GM18909 (cell line): ENCODE results near the gene TMEM125.

Experiments
- ATAC-seq: cut with Tn5 transposase; IDR thresholded peaks from one replicate; pipeline ENCODE4 v1.9.1; 2021; ENCODE audit warnings: mild to moderate bottlenecking; ENCODE audit not compliant: unreplicated experiment, poor library complexity

Gene TMEM125

DNA sequence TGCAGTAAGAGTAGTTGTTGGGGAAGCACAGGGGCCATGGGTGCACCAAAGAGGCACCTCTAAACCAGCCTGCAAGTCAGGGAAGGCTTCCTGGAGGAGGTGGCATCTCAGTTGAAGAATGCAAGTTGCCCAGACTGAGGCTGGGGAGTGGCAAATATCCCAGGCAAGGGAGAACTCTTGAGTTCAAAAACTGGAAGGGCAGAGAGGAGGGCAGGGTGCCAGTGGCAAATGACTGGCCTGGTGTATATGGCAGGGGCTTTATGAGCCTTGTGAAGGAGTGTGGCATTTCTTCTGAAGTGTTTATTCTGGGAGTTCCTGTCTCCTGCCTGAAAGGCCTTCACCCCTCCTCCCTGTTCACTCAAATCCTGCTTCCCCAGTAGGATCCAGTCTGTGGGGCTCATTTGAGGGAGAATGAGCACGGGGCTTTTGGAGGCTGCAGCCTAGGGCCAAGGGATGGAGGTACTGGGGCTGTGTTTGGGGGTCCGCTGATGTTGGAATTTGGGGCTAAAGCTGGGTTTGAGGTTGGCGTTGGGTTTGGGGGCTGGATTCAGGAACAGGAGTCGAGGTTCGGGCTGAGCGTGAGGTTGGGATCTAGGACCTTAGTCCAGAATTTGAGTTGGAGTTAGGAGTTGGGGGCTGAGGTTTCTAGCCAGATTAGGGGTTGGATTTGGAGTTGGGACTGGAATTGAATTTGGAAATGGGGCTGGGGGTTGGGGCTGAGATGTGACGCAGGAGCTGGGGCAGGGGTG lies at the start of gene TMEM125:
Gene TMEM125, plus strand, starts transcription at position 357 of the 749 bp plus-strand sequence. CDS start 2,740 bp downstream, outside the sequence.
- no peak for ATAC-seq

DNA sequence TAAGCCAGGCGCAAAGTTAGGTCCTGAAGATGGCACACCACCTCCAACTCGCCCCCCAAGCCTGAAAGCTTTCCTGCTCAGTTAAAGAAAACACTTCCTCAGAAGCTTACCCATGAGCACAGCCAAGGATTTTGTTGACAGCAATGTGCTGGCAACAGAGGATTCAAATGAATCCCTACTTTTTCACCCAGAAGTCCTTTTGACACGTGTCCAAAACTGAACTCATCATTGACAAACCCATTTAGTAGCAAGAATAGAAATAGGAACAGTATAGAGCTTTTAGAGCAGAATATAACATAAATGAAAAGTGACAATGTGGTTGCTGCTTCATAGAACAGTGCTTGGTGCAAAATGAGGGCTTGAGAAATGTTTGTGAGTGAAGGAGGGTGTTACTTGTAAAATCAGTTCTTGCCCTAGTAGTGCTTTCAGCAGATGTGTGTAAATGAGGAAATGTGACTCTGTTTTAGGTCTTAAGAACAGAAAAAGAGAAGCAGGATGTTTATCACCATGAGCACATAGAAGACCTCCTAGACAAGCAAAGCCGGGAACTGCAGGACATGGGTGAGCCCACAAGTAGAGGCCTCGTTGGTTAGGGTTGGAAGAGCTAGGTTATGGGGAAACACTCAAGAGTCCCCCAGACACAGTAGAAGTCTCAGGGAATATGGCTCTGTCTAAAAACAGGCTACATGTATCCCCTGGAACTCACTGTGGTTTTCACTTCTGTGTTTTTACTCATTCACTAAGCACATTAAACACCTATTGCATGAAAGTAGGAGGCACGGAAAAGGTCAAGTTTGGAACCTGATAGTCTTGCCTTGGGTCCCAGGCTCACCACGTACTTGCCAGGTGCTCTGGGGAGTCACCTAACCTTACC lies 48.6 kb upstream of the TMEM125 start:
- ATAC-seq: peak; percentile 63

DNA sequence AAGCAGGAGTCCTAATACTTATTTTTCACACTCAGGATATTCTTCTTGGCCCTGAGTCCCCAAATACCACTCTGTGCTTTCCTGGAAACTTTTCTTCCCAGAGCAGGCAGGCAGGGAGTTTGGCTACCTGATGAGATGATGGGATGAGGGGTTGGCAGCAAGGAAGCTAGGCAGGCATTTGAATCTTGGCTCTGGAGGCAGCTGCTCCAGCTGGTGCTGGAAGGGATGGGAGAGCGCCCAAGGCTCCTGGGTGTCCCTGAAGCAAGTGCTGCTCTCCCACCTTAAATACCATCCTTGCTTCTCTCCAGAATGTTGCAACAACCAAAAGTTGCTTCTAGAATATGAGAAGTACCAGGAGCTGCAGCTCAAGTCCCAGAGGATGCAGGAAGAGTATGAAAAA lies 48.0 kb upstream of the TMEM125 start:
- ATAC-seq: no peak

DNA sequence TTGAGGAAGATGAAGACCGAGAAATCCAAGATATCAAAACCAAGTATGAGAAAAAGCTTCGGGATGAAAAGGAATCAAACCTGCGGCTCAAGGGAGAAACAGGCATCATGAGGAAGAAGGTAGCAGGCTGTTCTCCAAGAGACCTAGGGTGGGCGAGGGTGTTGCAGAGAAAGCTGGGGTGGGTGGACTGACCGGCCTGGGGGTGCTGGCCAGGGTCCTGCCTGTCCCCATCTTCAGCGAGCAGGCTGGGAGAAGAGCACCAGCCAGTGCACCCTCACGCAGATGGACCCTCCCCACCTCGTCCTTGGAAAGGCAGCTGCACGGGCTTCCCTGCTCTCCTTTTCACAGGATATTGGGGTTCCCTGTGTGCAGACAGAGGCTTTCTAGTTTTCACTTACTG lies 46.9 kb upstream of the TMEM125 start:
- ATAC-seq: no peak

DNA sequence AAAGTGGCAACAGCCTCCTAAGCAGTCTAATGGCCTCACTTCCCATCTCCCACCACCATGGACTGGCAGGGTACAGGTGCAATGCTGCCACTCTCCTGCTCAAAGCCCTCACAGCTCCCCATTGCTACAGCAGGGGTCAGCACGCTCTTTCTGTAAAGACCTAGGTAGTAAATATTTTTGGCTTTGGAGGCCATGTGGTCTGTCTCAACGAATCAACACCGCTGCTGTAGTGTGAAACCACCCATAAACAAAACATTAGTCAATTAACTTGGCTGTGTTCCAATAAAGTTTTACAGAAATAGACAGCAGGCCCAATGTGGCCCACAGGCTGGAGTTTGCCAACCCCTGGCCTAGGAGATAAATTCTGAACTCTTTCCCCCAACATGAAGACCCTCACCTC lies 44.6 kb upstream of the TMEM125 start:
- no peak for ATAC-seq

DNA sequence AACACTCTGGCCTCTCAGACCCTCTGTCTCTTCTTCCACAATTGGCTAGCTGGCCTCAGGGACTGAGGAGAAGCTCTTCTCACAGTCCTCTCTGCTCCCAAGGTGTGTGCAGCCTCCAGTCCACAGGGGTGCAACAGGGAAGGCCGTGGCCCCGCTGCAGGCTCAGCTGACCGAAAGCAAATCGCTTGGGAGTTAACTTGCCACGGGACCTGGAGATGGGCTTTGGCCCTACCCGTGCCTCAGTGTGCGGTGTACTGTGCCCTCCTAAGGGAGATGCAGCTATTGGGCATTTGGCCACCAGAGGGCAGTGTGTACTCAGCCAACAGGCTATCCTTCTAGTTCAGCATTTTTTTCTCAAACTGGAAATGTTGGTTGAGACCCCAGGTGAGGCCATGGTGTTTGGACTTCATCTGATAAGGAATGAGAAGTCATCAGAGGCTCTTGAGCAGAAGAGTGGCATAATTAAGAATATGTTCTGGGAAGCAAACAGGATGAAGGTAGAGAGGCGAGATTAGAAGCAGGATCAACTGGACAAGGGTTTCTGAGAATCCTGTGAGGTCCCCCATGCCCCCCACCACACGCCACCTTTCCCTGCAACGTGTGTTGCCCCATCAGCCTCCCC lies 42.5 kb upstream of the TMEM125 start:
- ATAC-seq: no peak

DNA sequence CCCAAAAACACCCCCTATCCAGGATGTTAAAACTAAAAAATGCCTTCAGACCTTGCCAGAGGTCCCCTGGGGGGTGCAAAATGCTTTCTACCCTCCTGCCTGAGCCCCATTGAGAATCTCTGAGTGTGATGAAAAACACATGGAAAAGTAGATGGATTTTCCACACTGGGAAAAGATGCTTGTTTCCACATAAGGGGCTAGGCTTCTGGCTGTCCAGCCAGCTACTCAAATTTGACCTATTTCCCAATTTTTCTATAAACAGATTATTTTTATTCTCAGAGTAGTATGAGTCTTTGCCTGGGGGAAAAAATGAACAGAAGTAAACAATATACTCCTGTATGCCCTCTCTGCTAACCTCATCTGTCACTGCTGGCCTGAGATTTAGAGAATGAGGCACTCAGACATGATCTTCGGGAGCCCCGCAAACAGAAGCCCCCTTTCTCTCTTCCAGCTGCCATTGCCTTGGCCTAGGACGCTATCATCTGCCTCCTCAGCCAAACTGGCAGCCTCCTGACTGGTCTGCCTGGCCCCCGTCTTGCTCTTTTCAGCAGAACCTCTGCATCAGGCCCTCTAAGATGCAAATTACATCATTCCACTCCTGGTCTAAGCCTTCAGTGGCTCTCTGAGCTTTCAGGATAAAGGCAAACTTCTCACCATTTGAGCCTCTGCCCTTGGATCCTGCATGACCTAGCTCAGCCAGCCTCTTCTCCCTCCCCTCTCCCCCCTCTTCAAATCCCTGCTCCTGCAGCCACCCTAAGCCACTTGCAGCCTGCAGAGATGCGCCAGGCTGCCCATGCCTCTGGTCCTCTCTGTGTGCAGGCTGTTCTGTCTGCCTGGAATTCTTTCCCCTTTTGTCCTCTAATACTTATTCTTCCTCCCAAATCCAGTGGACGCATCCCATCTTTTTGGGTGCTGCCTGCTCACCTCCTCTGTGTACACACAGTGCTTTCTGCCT lies 39.7 kb upstream of the TMEM125 start:
- ATAC-seq: no peak

DNA sequence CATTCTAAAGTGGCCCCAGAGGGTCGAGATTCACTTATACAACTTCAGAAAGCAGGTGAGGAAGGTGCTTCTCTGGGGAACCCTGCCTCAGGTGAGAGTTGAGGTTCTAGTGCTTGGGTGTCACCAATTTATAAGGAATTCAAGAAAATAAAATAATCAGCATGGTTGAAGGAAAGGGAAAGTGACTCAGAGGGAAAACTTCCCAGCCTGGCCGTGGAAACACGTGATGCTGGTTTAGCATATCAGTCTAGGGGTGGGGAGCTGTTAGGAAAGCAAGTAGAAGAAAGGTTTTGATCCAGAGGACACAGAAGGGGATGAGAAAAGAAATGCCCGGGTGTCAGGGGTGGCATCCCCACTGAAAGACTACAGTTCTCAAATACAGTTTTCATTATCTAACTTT lies 37.7 kb upstream of the TMEM125 start:
- ATAC-seq: no peak

DNA sequence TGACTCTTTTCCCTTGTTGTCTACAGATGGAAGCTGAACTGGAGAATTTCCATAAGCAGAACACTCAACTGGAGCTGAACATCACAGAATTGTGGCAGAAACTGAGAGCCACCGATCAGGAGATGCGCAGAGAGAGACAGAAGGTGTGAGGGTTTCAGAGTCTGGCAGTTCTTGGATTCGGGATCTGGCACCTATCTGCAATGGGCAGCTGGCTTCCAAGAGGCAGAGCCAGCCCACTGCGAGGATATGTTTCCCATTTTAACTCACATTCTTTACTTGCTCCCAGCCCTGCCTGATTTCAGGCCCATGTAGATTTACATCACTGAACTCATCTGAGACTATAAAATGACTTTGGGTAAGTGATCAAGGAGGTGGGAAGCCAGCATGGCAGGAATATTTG lies 37.3 kb upstream of the TMEM125 start:
- no peak for ATAC-seq

DNA sequence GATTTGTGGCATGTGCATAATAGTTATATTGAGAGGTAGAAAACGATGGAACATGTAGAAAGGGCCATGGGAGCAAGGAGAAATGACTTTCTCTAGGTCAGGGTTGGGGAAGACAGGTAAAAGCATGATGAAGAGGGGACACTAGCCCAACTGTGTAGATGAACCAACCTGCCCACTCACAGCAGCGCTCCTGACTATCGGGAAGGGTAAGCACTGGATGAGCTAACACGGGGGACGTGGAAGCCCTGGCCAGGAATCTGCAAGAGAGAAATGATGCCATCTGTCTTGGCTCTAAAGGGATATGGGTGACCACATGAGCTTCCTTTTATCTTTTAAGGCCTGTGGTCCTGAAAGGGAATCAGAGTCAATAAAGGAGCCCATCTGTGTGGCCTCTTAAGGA lies 36.2 kb upstream of the TMEM125 start:
- ATAC-seq: no peak

DNA sequence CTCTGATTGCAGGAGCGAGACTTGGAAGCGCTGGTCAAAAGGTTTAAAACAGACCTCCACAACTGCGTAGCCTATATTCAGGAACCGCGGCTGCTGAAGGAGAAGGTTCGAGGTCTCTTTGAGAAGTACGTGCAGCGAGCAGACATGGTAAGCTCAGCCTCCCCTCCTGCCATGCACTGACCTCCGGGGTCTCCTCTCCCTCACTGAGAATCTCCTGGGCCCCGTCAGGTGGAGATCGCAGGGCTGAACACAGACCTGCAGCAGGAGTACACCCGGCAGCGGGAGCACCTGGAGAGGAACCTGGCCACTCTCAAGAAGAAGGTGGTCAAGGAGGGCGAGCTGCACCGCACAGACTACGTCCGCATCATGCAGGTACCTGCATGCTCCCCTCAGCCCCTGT lies 35.5 kb upstream of the TMEM125 start:
- no peak for ATAC-seq

DNA sequence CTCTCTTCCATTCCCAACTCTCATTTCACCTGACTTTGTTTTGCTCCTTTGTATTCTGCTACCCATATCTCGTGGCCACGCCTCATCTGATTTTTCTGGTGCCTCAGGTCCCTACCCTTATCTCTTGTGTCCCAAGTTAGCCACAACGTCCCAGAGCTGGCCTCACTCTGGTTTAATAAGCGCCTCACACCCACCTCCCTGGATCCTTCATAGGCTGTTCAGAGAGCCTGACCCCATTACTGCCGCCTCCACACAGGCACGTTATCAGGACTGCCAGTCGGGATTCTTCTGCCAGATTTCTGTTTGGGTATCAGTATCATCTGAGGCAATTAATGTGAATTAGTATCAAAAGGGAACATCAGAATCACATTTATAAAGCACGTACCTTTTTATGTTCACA lies 34.7 kb upstream of the TMEM125 start:
- no peak for ATAC-seq

DNA sequence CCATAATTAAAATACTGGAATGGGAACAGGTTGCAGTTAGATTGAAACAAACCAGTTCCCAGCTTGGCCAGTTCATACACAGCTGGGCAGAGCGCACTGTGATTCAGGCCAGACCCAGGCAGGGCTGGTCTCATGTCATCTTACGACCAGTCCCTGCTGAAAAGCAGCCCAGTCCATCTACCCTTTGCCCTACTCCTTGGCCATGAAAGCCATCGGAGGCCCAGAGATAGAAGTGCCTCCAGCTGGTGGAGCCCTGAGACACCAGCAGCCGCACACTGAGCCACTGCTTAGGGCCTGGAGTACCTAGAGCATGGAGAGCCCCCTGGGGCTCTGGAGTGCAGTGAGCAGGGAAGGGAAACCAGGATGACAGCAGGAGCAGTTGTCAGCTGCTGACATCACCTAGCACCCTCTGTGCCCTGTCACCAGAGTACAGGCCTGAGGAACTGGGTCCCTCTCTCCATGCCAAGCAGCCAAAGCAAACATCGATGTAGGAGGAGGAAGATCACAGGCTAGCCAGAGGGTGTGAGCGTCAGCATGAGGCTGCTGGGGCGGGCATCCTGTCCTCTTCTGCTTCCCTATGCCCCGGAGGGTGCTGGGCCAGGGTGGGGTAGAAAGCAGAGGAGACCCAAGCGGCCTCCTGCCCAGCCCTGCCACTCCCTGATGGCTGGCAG lies 34.2 kb upstream of the TMEM125 start:
- no peak for ATAC-seq

DNA sequence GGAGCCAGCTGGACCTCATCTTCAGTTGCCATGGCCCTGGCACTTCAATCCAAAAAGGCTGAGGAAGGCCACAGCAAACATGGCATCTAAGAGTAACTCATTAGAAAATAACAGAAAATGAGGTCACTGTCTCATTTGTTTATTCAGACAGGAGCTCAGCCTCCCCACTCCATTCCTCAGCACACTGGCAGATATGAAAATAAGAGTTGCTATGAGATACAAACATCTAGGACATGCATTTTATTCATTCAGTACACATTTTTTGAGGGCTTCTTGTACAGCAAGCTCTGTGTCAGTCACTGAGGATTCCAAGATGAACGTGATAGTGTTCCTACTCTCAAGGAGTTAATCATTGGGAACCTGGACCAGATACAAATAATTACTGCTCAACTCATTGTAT lies 32.7 kb upstream of the TMEM125 start:
- no peak for ATAC-seq

DNA sequence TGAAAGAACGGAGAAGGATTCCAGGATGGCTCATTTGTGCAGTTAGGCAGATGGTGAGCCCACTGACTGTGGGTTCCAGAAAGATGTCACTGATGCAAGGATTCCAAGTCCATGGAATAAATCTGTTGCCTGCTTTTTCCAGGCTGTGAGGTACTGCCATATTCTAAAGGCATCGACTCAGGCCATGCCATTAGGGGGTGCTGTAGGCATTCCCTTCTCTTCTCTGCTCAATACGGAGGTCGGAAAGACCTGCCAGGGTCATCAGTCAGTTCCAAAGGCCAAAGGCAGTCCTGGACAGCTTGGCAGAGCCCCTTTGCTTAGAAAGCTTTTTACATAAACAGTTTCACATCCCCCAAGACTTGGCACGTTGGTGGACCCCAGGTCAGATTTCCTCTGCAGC lies 31.7 kb upstream of the TMEM125 start:
- ATAC-seq: no peak

DNA sequence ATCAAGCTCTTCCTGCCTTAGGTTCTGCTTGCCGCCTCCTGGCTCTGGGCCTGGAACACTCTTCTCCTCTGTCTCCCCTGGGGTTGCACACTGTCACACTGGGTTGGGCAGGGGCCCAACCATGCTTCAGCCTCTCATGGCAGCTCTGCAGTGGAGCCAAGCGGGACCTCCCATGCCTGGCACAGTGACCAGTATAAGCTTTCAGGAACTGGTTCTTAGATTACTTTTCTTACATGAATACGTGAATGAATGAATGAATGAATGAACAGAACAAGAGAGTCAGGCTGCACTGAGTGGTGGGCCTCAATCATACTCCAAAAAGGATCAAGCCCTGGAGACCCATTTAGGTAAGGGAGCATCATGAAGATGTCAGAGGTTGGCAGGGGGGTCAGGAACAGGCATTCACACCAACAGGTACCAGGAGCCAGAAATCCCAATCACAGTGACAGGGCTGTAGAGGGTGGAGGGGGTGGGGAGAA lies 30.8 kb upstream of the TMEM125 start:
- ATAC-seq: peak; percentile 30

DNA sequence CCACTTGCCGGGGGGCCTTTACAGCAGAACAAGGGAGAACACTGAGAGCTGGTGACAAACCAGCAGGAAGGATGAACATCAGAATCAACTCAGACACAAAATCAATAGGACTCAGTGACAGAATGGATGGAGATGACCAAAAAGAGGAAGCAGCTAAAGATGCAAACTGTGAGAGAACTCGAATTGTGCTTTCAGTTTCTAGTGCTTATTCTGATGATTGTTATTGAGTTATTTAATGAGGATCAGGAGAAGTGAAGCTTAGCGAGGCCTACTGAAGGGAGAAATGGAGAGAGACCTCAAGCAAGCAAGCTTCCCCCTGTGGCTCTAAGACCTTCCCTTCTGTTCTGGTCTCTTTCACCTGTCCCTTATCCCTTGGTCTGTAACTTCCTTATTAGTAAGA lies 30.3 kb upstream of the TMEM125 start:
- peak; percentile 64 for ATAC-seq

DNA sequence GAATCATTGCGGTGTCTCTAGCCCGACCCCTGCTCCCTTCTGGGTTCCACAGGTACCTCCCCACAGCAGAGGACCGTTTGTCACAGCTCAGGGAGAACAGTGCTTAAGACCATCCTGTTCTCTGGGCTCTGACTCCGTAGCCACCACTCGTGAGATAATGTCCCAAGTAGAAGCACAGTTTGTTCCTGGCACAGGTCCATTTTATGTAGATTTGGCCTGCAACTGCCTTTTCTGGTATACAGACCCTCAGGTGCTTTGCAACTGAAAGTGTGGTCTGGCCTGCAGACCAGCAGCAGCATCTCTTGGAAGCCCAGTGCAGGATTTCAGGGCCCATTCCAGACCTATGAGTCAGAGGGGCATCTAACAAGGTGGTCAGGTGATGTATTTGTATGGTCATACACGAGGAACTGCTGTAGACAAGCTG lies 28.4 kb upstream of the TMEM125 start:
- no peak for ATAC-seq

DNA sequence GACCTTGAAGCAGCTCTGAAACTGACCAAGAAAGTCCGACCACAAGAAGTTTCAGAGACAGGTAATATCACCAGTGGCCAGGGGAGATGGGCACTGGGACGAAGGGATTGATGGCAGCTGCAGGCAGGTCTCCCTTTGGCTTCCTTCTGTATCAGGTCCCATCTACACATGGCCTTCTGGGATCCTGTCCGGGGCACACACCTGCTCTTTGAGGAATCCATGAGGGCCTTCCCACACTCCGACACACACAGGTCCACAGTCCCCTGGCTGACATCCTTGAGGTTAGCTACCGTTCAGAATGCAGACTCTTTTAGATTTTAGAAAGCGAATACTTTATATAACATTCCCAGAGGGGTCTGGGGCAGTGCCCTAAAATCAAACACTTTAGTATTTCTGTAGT lies 26.5 kb upstream of the TMEM125 start:
- no peak for ATAC-seq
